Brain microvascular endothelial cell (primary cell): ENCODE measurements around the gene FREM2.
A peak's percentile ranks its signal among the peaks of the same experiment; 100 is the strongest.

Experiments used
- DNase-seq: peaks from one replicate; pipeline ENCODE4 v3.0.0-alpha.2; 2020
- H3K27ac ChIP-seq: fragments of 250-450 bp; sonication (Bioruptor Pico); 2 replicates; pipeline ENCODE4 v1.5.1; 2020; ENCODE audit warnings: mild to moderate bottlenecking, moderate library complexity
- H3K27me3 ChIP-seq: fragments of 250-450 bp; sonication (Bioruptor Pico); replicated peaks from 2 replicates; pipeline ENCODE4 v1.5.1; 2020; ENCODE audit warnings: mild to moderate bottlenecking
- H3K36me3 ChIP-seq: fragments of 250-450 bp; sonication (Bioruptor Pico); replicated peaks from 2 replicates; pipeline ENCODE4 v1.5.1; 2020; ENCODE audit warnings: mild to moderate bottlenecking
- H3K4me3 ChIP-seq: 2 replicates; pipeline ENCODE4 v1.5.1; 2011; ENCODE audit warnings: low read depth, mild to moderate bottlenecking, control low read depth, low read length, moderate library complexity
- in situ Hi-C: cut with HindIII; loops from 2 replicates; pipeline ENCODE4 v1.10.0; 2017; ENCODE audit warnings: low sequenced_read_pairs, low pct_ligation_motif_present
- TF ChIP-seq, protein P1 (sequence below): IDR thresholded peaks from 2 replicates; pipeline ENCODE4 v1.5.1; 2011; ENCODE audit warnings: low read depth, mild to moderate bottlenecking, moderate library complexity, low read length, control low read depth, inconsistent platforms; ENCODE audit errors: missing control alignments

FREM2 gene

DNA sequence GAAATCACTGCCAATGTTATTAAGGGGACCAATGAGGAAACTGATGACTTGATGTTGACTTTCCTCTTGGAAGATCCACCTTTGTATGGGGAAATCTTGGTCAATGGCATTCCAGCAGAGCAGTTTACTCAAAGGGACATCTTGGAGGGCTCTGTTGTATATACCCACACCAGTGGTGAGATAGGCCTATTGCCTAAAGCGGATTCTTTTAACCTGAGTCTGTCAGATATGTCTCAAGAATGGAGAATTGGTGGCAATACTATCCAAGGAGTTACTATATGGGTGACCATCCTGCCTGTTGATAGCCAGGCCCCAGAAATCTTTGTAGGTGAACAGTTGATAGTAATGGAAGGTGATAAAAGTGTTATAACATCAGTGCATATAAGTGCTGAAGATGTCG is 3.4 kb downstream of the FREM2 start:
- Histone ChIP-seq H3K27ac (no peak overlapping the region), H3K4me3 (no peak overlapping the region), H3K36me3 (no peaks in the 10 kb centered on the region), H3K27me3 (peaks cover 22% of the 10 kb centered on the region)
- in situ Hi-C loops: no loop called here
- TF ChIP-seq, protein P1, sequence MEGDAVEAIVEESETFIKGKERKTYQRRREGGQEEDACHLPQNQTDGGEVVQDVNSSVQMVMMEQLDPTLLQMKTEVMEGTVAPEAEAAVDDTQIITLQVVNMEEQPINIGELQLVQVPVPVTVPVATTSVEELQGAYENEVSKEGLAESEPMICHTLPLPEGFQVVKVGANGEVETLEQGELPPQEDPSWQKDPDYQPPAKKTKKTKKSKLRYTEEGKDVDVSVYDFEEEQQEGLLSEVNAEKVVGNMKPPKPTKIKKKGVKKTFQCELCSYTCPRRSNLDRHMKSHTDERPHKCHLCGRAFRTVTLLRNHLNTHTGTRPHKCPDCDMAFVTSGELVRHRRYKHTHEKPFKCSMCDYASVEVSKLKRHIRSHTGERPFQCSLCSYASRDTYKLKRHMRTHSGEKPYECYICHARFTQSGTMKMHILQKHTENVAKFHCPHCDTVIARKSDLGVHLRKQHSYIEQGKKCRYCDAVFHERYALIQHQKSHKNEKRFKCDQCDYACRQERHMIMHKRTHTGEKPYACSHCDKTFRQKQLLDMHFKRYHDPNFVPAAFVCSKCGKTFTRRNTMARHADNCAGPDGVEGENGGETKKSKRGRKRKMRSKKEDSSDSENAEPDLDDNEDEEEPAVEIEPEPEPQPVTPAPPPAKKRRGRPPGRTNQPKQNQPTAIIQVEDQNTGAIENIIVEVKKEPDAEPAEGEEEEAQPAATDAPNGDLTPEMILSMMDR: no peak
- no peak for DNase-seq

DNA sequence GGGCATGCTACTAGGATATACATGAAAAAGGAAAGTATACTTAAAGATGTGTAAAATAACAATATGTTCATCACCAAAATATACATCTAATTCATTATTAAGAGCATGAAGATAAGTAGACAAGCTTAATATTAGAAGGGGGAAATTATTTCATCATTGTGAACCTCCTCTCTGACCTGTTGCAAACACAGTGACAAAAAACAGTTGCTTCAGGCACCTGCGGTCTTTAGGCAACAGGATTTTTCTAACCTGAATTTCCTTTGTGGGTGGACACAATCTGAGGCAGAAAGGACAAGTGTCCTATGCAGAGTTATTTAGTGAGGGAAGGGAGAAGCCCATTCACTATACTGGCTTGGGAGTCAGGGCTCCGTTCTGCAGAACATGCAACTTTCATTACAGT is 6.3 kb downstream of the FREM2 start:
- no peaks in the 10 kb centered on the region for H3K36me3 ChIP-seq
- DNase-seq: no peak
- H3K4me3 ChIP-seq: no peak overlapping the region
- TF ChIP-seq, protein P1: no peak
- in situ Hi-C loops: no loop called here
- H3K27me3 ChIP-seq: no peaks in the 10 kb centered on the region
- no peak overlapping the region for H3K27ac ChIP-seq

DNA sequence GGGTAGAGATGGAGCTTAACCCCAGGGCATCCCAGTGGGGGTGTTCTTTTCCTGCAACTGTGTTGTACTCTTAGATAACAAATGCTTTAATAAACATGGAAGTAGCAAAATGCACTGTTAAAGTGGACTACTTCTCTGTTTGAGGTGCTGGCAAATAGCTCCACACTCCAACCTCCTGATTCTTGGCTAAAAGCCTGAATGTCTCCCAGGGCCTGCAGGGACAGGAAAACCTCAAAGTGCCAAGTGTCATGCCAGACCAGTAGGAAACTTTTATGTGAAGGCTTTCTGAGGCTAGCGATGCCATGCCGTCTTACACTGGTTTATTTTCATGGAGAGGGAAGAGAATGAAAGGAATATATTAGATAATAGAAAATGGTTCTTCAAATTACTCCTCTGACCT is 6.8 kb downstream of the FREM2 start:
- no peaks in the 10 kb centered on the region for H3K27me3 ChIP-seq
- H3K36me3 ChIP-seq: no peaks in the 10 kb centered on the region
- TF ChIP-seq, protein P1: no peak
- H3K27ac ChIP-seq: no peak overlapping the region
- in situ Hi-C loops: no loop called here
- DNase-seq: no peak
- no peak overlapping the region for H3K4me3 ChIP-seq

DNA sequence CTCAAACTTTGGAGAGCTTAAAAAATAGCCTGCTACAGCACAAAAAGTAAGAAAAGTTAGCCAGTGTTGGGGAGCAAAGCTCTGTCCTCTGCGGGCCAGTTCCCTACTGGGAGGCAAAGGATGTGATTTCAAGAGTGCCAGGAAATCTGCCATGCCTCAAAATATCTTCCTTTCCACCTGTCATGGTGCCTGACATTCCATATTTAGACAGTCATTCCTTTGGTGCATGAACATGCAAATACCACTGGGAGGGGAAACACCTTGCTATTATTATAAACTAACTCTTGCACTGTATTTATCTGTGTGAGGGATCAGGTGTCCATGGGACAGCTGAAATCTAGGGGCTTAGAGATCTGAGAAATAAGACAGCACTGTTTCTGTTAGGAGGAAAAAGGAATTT is 10.3 kb downstream of the FREM2 start:
- Histone ChIP-seq H3K27ac (no peak overlapping the region), H3K36me3 (no peaks in the 10 kb centered on the region), H3K4me3 (no peak overlapping the region), H3K27me3 (no peaks in the 10 kb centered on the region)
- in situ Hi-C loops: no loop called here
- no peak for DNase-seq
- TF ChIP-seq, protein P1: no peak

DNA sequence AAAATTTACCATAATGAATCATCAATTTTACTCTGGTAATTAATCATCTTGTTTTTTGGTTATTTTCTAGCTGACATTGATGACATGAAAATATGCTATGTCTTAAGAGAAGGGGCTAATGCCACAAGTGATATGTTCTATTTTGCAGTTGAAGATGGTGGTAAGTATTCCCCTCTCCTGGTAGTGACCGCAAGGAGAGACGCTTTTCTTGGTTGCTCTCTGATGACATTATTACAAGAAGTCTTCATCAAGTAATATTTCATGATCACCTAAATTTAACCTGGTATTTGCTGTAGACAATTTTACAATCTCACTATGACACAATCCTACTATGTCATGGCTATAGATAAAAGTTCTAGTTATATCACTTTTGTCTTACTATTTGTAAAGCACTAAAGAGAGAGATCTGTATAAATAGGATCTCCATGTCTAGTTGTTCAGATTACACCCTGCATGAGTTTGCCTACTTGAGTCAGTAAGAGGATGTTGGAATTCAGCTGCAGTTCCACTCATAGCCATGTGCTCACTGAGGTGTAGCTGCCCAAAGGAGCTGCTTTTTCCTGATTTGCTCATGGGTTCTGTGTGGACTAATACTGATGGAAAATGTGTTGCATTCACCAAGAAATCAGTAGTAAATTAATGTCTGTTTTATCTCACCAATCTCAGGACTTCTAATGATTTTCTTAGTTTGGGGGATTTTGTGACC is 10.9 kb downstream of the FREM2 start:
- in situ Hi-C loops: no loop called here
- no peak overlapping the region for H3K4me3 ChIP-seq
- TF ChIP-seq, protein P1: peak; percentile 23
- H3K27me3 ChIP-seq: no peaks in the 10 kb centered on the region
- no peak overlapping the region for H3K27ac ChIP-seq
- no peaks in the 10 kb centered on the region for H3K36me3 ChIP-seq
- DNase-seq: no peak

DNA sequence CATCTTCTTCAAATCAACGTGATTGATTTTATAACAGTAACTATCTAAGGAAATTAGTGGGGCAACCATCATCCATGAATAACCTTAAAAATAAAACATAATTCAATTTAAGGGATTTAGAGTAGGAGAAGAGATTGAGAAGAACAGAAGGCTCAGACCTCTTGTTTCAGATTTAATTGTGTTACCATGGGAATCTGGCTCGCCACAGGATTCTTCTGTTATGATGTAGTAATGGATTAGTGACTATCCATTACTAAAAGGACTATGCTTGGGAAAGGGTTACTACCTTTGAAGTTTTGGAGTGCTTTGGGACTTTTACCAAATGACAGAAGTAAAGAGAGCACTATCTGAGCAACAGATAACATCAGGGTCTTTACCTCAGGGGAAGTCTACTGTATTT is 13.2 kb downstream of the FREM2 start:
- H3K27ac ChIP-seq: no peak overlapping the region
- TF ChIP-seq, protein P1: no peak
- in situ Hi-C loops: no loop called here
- H3K4me3 ChIP-seq: no peak overlapping the region
- no peaks in the 10 kb centered on the region for H3K27me3 ChIP-seq
- no peak for DNase-seq
- no peaks in the 10 kb centered on the region for H3K36me3 ChIP-seq
